ENCODE results near the gene UBE2D1. TPM values are rescaled to one million over a fixed set of nuclear protein-coding genes. Genes with fewer than 3 reads are reported as not detected.
"Not testable (repeated sequence)": the region's sequence is repeated elsewhere in the genome, so short reads cannot be mapped to it uniquely, and the experiment has no call there.

The UBE2D1 gene
- total RNA-seq, 1 donor from 2014 or later = 14.9 TPM

DNA sequence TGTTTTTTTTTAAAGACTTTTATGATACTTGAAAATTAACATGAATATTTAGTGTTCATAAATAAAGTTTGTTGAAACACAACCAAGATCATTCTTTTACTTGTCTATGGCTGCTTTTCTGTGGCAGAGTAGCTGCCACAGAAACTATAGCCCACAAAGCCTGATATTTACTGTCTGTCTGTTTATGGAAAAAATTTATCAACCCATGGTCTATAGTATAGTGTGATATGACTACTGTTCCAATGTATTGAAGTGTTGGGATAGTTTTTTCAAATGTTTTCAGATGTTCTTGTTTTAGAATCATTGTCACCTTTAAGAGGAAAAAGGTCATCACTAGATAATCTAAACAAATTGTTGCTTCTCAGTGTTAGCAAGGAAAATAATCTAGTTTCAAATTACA, 61.3 kb downstream of the UBE2D1 start:
- Mint-ChIP-seq H3K36me3 (ENCODE audit: low read depth) (peaks cover 62% of the 10 kb centered on the region), H3K27me3 (ENCODE audit: low read depth) (no peaks in the 10 kb centered on the region), H3K27ac (no peak overlapping the region), H3K4me1 (ENCODE audit: low read depth) (peaks cover 13% of the 10 kb centered on the region), H3K4me3 (ENCODE audit: low read depth) (no peak overlapping the region), H3K9me3 (no peaks in the 10 kb centered on the region)
- intact Hi-C loops (cut with micrococcal nuclease) = no loop called here
- no peak for DNase-seq (ENCODE audit: low spot score)

DNA sequence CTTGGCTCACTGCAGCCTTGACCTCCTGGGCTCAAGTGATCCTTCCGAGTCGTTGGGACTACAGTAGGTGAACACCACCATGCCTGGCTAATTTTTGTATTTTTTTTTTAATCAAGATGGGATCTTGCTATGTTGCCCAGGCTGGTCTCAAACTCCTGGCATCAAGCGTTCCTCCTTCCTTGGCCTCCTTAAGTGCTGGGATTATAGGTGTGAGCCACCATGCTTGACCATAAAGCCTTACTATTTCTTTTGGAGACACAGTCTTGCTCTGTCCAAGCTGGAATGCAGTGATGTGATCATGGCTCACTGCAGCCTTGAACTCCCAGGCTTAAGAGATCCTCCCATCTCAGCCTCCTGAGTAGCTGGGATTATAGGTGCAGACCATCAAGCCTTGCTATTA, 63.0 kb downstream of the UBE2D1 start:
- Mint-ChIP-seq H3K36me3 (ENCODE audit: low read depth) (peaks cover 48% of the 10 kb centered on the region), H3K4me3 (ENCODE audit: low read depth) (no peak overlapping the region), H3K4me1 (ENCODE audit: low read depth) (peaks cover 5% of the 10 kb centered on the region), H3K27ac (no peak overlapping the region), H3K9me3 (no peaks in the 10 kb centered on the region), H3K27me3 (ENCODE audit: low read depth) (no peaks in the 10 kb centered on the region)
- intact Hi-C loops (cut with micrococcal nuclease) = no loop called here
- no peak for DNase-seq (ENCODE audit: low spot score)

DNA sequence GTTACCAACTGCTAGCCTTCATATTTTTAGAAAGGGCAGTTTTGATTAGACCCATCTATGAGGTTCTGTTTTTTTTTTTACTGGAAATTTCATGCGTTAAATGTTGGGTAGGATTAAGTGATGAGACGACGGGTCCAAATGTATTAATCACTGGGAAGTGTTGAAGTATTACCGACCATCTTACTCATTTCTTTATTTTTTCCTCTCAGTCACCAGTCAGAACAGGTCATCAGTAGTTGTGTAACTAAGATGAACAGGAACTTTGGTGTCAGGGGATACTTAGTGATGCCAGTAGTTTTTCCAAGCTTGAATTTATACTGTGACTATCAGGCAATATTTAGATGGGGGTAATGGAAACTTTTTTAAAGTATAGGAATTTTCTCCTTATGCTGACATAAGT, 64.6 kb downstream of the UBE2D1 start:
- H3K36me3 Mint-ChIP-seq (ENCODE audit: low read depth) = peaks cover 36% of the 10 kb centered on the region
- H3K9me3 Mint-ChIP-seq = no peaks in the 10 kb centered on the region
- H3K27ac Mint-ChIP-seq = no peak overlapping the region
- DNase-seq (ENCODE audit: low spot score) = no peak
- peaks cover 5% of the 10 kb centered on the region for H3K4me1 Mint-ChIP-seq (ENCODE audit: low read depth)
- no peak overlapping the region for H3K4me3 Mint-ChIP-seq (ENCODE audit: low read depth)
- no peaks in the 10 kb centered on the region for H3K27me3 Mint-ChIP-seq (ENCODE audit: low read depth)
- intact Hi-C loops (cut with micrococcal nuclease) = no loop called here

DNA sequence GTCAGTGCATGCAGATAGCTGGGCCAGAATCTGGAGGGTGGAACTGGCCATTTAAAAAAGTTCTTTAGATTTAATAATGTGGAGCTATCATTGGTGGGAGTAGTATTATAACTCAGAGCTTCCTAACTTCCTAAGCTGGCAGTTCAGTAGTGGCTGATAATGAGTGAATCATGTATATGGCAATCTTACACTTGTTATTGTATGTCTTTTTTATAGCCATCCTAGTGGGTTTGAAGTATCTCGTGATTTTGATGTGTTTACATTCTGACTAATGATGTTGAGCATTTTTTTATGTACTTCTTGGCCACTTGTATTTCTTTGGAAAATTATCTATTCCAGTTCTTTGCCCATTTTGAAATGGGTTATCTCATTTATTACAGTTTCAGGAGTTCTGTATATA, 65.8 kb downstream of the UBE2D1 start:
- no peak overlapping the region for H3K4me3 Mint-ChIP-seq (ENCODE audit: low read depth)
- intact Hi-C loops (cut with micrococcal nuclease) = no loop called here
- H3K27ac Mint-ChIP-seq = no peak overlapping the region
- no peak for DNase-seq (ENCODE audit: low spot score)
- H3K4me1 Mint-ChIP-seq (ENCODE audit: low read depth) = peaks cover 3% of the 10 kb centered on the region
- H3K36me3 Mint-ChIP-seq (ENCODE audit: low read depth) = peaks cover 26% of the 10 kb centered on the region
- H3K27me3 Mint-ChIP-seq (ENCODE audit: low read depth) = no peaks in the 10 kb centered on the region
- no peaks in the 10 kb centered on the region for H3K9me3 Mint-ChIP-seq

DNA sequence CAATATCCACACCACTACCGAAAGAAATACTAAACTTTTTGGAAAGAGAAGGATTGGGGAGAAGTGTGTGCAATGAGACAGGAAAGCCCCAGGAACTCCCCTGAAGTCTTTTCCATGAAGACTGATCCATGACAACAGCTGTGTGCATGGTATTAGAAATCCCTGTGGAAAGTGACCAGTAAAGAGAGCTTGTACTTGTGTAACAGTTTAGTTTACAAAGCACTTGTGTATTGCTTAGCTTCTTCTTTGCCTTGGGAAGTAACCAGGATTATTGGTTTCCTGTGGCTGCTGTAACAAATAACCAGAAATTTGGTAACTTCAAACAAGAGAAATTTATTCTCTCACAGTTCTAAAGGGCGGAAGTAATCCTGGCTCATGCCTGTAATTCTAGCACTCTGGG, 69.2 kb downstream of the UBE2D1 start:
- intact Hi-C loops (cut with micrococcal nuclease) = no loop called here
- Mint-ChIP-seq H3K27ac (no peak overlapping the region), H3K27me3 (ENCODE audit: low read depth) (no peaks in the 10 kb centered on the region), H3K9me3 (no peaks in the 10 kb centered on the region), H3K4me1 (ENCODE audit: low read depth) (no peaks in the 10 kb centered on the region), H3K4me3 (ENCODE audit: low read depth) (no peak overlapping the region), H3K36me3 (ENCODE audit: low read depth) (peaks cover 4% of the 10 kb centered on the region)
- no peak for DNase-seq (ENCODE audit: low spot score)

DNA sequence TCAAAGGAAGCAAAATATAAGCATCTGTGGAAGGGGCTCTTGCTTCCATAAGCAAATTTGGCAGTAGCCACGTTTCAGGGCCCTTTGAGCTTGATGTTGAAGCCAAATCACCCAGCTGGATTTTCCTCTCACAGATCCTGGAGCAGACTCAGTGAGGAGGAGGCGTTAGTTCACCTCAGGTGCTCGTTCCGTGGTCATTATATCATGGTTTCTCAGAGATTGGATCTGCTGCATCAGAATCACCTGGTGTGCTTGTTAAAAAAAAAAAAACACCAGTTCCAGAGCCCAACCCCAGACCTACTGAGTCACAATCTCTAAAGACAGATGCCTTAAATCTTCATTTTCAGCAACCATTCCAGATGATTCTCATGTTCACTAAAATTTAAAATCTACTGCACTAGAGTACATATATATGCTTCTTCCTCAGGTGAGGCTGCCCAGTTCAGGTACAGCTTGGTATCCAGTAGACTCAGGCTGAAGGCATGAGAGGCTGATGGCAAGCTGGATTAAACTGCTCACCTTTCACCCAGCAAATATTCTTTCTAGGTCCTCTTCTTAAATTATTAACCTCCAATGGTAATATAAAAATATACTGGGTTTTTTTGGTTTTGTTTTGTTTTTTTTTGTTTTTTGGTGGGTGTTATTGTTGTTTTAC, 75.3 kb downstream of the UBE2D1 start:
- intact Hi-C loops (cut with micrococcal nuclease) = no loop called here
- Mint-ChIP-seq H3K27me3 (ENCODE audit: low read depth) (no peaks in the 10 kb centered on the region), H3K36me3 (ENCODE audit: low read depth) (no peaks in the 10 kb centered on the region), H3K27ac (no peak overlapping the region), H3K4me3 (ENCODE audit: low read depth) (no peak overlapping the region), H3K9me3 (no peaks in the 10 kb centered on the region), H3K4me1 (ENCODE audit: low read depth) (no peaks in the 10 kb centered on the region)
- DNase-seq (ENCODE audit: low spot score) = no peak

DNA sequence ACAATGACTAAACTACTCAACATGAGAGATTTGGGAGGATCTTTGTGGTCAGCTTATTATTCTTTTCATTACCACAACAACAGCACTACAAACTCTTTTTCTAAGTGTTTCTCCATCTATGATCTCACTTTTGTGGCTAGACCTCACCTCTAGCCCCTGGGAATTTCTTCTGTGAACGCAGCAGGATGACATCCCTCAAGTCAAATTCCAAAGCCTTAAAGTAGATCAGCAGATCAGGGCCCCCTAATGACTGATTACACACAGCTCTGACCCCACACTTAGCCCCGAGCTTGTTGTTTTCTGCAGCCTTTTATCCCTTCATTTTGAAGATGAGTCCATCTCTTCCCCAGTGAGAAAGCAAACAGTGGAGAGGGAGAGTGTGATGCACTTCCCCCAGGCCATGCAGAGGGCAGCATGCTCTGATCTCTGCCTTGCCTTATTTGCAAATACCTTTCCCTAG, 77.7 kb downstream of the UBE2D1 start:
- Mint-ChIP-seq H3K27ac (no peak overlapping the region), H3K4me3 (ENCODE audit: low read depth) (no peak overlapping the region), H3K36me3 (ENCODE audit: low read depth) (no peaks in the 10 kb centered on the region), H3K27me3 (ENCODE audit: low read depth) (no peaks in the 10 kb centered on the region), H3K9me3 (no peaks in the 10 kb centered on the region), H3K4me1 (ENCODE audit: low read depth) (no peaks in the 10 kb centered on the region)
- DNase-seq (ENCODE audit: low spot score) = no peak
- intact Hi-C loops (cut with micrococcal nuclease) = no loop called here

- no peaks in the 10 kb centered on the region for H3K4me1 Mint-ChIP-seq (ENCODE audit: low read depth)
- no peaks in the 10 kb centered on the region for H3K36me3 Mint-ChIP-seq (ENCODE audit: low read depth)
- no peaks in the 10 kb centered on the region for H3K9me3 Mint-ChIP-seq
- H3K27me3 Mint-ChIP-seq (ENCODE audit: low read depth) = no peaks in the 10 kb centered on the region
- no peak overlapping the region for H3K27ac Mint-ChIP-seq
- DNase-seq (ENCODE audit: low spot score) = no peak
- no peak overlapping the region for H3K4me3 Mint-ChIP-seq (ENCODE audit: low read depth)
- intact Hi-C loops (cut with micrococcal nuclease) = no loop called here
These were observed 79.7 kb downstream of the UBE2D1 start for GRCh38 chr10:58414270-58415041.

- no peaks in the 10 kb centered on the region for H3K9me3 Mint-ChIP-seq
- DNase-seq (ENCODE audit: low spot score) = no peak
- H3K4me1 Mint-ChIP-seq (ENCODE audit: low read depth) = no peaks in the 10 kb centered on the region
- no peak overlapping the region for H3K27ac Mint-ChIP-seq
- intact Hi-C loops (cut with micrococcal nuclease) = no loop called here
- no peak overlapping the region for H3K4me3 Mint-ChIP-seq (ENCODE audit: low read depth)
- H3K36me3 Mint-ChIP-seq (ENCODE audit: low read depth) = no peaks in the 10 kb centered on the region
- H3K27me3 Mint-ChIP-seq (ENCODE audit: low read depth) = no peaks in the 10 kb centered on the region
These were observed 81.0 kb downstream of the UBE2D1 start for GRCh38 chr10:58415757-58416156.

GRCh38 chr10:58417902-58418301, 83.1 kb downstream of the UBE2D1 start:
- intact Hi-C loops (cut with micrococcal nuclease); H3K36me3 Mint-ChIP-seq (ENCODE audit: low read depth); H3K4me3 Mint-ChIP-seq (ENCODE audit: low read depth); H3K9me3 Mint-ChIP-seq; H3K4me1 Mint-ChIP-seq (ENCODE audit: low read depth); H3K27ac Mint-ChIP-seq; DNase-seq (ENCODE audit: low spot score); H3K27me3 Mint-ChIP-seq (ENCODE audit: low read depth): not testable (repeated sequence)

Other genes starting within 250 kb of the UBE2D1 start
- gene IPMK, start 67.1 kb upstream of the UBE2D1 start, total RNA-seq = 7.5 and 7.7 TPM in 2 replicates
- 39.7 and 43.2 TPM in 2 replicates for gene CISD1, start 65.8 kb upstream of the UBE2D1 start, total RNA-seq
- 85.0 and 86.6 TPM in 2 replicates for gene TFAM, start 50.4 kb downstream of the UBE2D1 start, total RNA-seq
- gene BICC1, start 177.9 kb downstream of the UBE2D1 start, total RNA-seq = 0.11 and 0.21 TPM in 2 replicates

All from activated T-helper 2 cell treated with anti-CD3 and anti-CD28 coated beads, Interferon-gamma antibody, Interleukin-2, Interleukin-4, amounts not matched to agents 10 μg/mL and 5 μg/mL and 100 μg/mL, durations not matched to agents 14 hours and 24 hours and 36 hours (primary cell).